Measurements from ENCODE around the gene ENTR1.
A peak's percentile ranks its signal among the peaks of the same experiment; 100 is the strongest.
"Not testable (repeated sequence)": the region's sequence is repeated elsewhere in the genome, so short reads cannot be mapped to it uniquely, and the experiment has no call there.

ENTR1 gene

GRCh38 chr9:136419092-136419420 is 8.6 kb upstream of the ENTR1 start:
- DNase-seq (ENCODE audit: low spot score) = no peak

GRCh38 chr9:136418182-136419091 is 8.0 kb upstream of the ENTR1 start:
- no peak for DNase-seq (ENCODE audit: low spot score)

- DNase-seq (ENCODE audit: low spot score) = no peak
Observed at GRCh38 chr9:136416914-136417313, 6.5 kb upstream of the ENTR1 start.

- DNase-seq (ENCODE audit: low spot score) = no peak
Observed at GRCh38 chr9:136416427-136416826, 6.0 kb upstream of the ENTR1 start.

- DNase-seq (ENCODE audit: low spot score) = no peak
Observed at GRCh38 chr9:136412962-136413361, 2.5 kb upstream of the ENTR1 start.

- no peak for DNase-seq (ENCODE audit: low spot score)
Observed at GRCh38 chr9:136411378-136411777, 964 bp upstream of the ENTR1 start.

- peak; percentile 23 for DNase-seq (ENCODE audit: low spot score)
Observed at GRCh38 chr9:136409557-136410455, 608 bp downstream of the ENTR1 start.

GRCh38 chr9:136407911-136408310 is 2.5 kb downstream of the ENTR1 start:
- no peak for DNase-seq (ENCODE audit: low spot score)

GRCh38 chr9:136407061-136407460 is 3.4 kb downstream of the ENTR1 start:
- DNase-seq (ENCODE audit: low spot score) = not testable (repeated sequence)

GRCh38 chr9:136405904-136406303 is 4.5 kb downstream of the ENTR1 start:
- not testable (repeated sequence) for DNase-seq (ENCODE audit: low spot score)

- no peak for DNase-seq (ENCODE audit: low spot score)
Observed at GRCh38 chr9:136405481-136405880, 4.9 kb downstream of the ENTR1 start.

GRCh38 chr9:136404801-136405136 is 5.6 kb downstream of the ENTR1 start:
- no peak for DNase-seq (ENCODE audit: low spot score)

- DNase-seq (ENCODE audit: low spot score) = peak; percentile 52
Observed at GRCh38 chr9:136403915-136404800, 6.3 kb downstream of the ENTR1 start.

GRCh38 chr9:136403538-136403914 is 6.9 kb downstream of the ENTR1 start:
- DNase-seq (ENCODE audit: low spot score) = peak; percentile 83

GRCh38 chr9:136402067-136402466 is 8.3 kb downstream of the ENTR1 start:
- no peak for DNase-seq (ENCODE audit: low spot score)

GRCh38 chr9:136401173-136401922 is 9.1 kb downstream of the ENTR1 start:
- DNase-seq (ENCODE audit: low spot score) = no peak

- DNase-seq (ENCODE audit: low spot score) = peak; percentile 88
Observed at GRCh38 chr9:136400038-136400834, 10.2 kb downstream of the ENTR1 start, which contains the start of gene SNAPC4. SNAPC4 (minus strand) TSS chr9:136400170; CDS start chr9:136398428, 1,742 bp downstream.

- peak; percentile 23 for DNase-seq (ENCODE audit: low spot score)
Observed at GRCh38 chr9:136399176-136400037, 11.0 kb downstream of the ENTR1 start.

GRCh38 chr9:136398286-136398685 is 12.1 kb downstream of the ENTR1 start:
- no peak for DNase-seq (ENCODE audit: low spot score)

All from CD4-positive, alpha-beta T cell treated with Interleukin-6 at 100 ng/mL for 8 hours (primary cell).